HG03575 (cell line): ENCODE results near the gene CACNG5.

ENCODE experiments used
- ATAC-seq: cut with Tn5 transposase; IDR thresholded peaks from one replicate; pipeline ENCODE4 v1.9.1; 2021; ENCODE audit not compliant: unreplicated experiment, insufficient number of reproducible peaks, low FRiP score; ENCODE audit errors: extremely low read depth

The CACNG5 gene

GRCh38 chr17:66842959-66843358 is 8.0 kb downstream of the CACNG5 start:
- no peak for ATAC-seq

GRCh38 chr17:66843627-66844026 is 8.7 kb downstream of the CACNG5 start:
- no peak for ATAC-seq

DNA sequence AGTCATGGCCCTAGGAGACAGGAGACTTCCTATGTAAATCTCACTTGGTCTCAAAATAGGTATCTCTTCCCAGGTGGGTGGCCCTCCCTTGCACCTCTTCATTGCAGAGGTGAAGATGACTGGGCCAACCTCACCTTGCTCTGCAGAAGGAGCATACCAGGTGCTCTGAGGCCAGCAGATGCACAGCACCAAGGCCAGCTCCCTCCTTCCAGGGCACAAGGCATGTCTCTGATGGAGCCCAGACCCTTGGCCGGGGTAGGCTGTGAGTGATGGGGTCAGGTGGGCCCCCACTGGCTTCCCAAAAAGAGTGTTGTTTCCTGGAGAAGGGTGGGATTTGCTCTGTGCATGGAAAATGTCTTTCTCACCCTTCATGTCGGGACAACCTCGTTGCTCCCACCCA is 12.8 kb downstream of the CACNG5 start:
- no peak for ATAC-seq

DNA sequence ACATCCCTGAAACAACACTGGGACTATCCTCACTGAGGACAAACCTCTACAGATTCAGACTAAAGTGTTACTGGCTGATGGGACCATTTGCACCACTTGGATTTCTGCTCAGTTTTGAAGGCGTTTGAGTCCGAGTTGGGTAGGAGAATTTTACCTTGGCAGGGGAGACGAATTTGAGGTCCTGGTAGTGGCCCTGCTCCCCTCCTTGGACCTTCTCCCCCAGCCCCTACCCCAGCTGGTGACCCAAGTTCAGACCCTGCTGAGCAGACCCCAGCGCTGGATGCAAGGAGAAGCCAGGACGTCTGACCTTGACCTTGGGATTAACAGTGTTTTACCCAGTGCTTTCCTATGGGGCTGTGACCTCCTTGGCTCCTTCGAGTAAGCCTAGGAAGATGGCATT is 13.6 kb downstream of the CACNG5 start:
- ATAC-seq: no peak

- no peak for ATAC-seq
Observed at GRCh38 chr17:66849032-66849655, 14.2 kb downstream of the CACNG5 start.

DNA sequence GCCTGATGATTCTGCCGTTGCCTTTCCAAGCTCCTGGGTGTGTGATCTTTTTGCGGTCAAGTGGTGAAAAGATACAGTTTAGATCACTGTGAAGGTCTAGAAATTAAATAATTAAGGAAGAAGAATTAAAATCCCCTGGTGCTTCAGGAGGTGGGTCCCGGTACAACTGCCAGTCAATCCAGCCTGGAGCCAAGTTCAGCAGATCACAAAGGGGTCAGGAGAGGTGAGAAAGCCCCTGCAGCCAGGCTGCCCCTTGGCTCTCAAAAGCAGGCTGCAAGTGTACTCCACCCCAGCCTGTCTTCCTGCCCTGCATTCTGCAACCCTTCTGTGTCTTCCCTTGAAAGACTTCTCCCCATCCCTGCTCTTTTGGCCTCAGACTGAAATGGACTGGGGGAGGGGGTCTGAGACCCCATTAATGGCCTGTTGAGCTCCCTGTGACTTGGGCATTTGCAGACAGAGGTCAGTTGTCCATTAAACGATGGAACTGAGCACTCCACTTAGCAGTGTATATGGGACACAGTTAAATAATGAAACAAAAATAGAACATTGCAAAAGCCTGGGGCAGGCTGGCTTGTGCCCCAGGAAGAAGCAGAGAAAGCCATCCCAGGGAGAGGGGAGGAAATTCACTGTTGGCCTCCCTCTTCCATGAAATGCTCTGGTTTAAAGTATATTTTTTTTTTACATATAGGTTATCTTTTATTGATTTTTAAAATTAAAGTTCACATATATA is 15.1 kb downstream of the CACNG5 start:
- ATAC-seq: no peak

DNA sequence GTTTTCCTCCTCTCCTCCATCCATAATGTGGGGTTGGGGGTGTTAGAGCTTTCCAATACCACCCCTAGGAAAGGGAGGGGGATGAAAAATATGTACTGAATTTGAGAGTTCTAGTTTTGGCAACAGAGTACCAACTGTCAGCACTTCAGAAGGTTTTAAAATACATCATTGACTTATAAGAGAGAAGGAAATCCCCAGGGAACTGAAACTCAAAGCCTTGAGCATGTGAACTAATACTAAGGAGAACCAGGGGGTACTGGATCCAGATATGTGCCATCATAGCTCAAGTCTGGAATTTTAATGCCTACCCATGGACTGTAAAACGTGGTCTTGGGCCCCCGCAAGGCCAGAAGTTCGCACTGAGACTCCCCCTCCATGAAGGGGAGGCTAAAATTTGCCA is 15.8 kb downstream of the CACNG5 start:
- ATAC-seq: no peak

DNA sequence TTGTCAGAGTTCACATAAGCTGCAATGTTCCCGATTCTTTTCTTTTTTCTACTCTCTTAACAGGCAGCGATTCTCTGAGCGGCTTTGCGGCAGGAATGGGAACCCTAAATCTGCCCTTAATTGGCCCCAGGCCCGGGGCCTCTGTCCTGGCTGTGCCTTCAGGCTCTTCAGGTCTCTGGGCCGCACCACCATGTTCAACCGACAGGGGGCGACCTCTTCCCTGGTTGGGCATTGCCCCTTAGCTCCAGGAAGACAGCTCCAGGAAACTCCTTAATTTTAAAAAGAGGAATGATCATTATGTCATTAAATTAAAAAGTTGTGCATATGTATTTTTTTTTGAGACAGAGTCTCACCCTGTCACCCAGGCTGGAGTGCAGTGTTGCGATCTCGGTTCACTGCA is 20.3 kb downstream of the CACNG5 start:
- no peak for ATAC-seq

- ATAC-seq: no peak
Observed at GRCh38 chr17:66858226-66859083, 23.5 kb downstream of the CACNG5 start.

- ATAC-seq: no peak
Observed at GRCh38 chr17:66859353-66859752, 24.4 kb downstream of the CACNG5 start.

DNA sequence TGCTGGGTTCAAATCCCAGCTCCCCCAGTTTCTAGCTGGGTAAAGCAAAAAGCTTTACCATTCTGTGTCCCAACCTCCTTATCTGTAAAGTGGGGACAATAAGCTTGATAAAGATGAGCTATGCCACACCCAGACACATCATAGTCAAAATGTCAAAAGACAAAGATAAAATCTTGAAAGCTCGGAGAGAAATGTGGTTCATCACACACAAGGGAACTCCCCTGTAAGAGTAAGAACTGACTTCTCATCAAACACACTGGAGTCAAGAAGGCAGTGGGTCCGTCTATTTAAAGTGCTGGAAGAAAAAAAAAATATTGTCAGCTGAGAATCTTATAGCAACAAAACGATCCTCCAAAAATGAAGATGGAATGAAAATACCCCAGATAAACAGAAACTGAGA is 25.3 kb downstream of the CACNG5 start:
- no peak for ATAC-seq

DNA sequence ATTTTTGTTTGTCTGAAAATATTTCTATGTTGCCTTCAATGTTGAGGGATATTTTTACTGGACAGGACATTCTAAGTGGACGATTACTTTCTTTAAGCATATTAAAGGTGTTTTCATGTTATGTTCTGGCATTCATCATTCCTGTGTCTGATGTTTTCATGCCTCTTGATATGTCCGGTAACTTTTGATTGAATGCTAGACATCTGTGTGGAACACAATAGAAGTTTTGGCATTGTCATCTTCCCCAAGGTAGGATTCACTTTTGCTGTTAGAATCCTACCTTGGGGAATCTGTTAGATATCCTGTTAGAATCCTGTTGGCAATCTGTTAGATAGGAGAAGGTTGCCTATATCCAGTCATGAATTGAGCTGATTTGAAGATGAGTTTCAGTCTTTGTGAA is 28.9 kb downstream of the CACNG5 start:
- no peak for ATAC-seq

GRCh38 chr17:66865151-66865550 is 30.2 kb downstream of the CACNG5 start:
- no peak for ATAC-seq

DNA sequence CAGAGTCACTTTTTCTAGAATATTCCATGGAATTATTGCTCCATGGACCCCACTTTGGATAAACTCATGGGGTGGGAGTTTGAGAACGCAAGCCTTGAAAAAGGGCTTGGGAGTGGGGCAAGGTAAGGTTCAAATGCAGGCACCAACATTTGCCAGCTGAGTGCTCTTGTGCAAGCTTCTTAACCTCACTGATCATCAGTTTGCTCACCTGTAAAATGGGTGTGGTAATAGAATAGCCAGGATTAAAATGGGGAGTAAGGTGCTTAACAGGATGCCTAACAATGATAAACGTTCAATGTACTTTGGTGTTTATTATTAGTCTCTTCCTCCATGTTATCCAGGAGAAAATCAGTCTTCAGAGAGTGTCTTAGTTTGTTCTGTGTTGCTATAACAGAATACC is 39.0 kb downstream of the CACNG5 start:
- no peak for ATAC-seq

DNA sequence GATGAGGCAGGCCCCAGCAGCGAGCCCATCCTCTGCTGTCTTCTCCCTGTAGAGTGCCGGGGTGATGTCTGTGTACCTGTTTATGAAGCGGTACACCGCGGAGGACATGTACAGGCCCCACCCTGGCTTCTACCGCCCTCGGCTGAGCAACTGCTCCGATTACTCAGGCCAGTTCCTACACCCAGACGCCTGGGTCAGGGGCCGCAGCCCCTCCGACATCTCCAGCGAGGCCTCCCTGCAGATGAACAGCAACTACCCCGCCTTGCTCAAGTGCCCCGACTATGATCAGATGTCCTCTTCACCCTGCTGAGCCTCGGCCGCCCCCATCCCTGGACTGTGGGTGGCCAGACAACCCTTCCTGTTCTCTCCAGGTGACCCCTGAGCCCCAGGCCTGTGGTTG is 50.0 kb downstream of the CACNG5 start:
- ATAC-seq: no peak

DNA sequence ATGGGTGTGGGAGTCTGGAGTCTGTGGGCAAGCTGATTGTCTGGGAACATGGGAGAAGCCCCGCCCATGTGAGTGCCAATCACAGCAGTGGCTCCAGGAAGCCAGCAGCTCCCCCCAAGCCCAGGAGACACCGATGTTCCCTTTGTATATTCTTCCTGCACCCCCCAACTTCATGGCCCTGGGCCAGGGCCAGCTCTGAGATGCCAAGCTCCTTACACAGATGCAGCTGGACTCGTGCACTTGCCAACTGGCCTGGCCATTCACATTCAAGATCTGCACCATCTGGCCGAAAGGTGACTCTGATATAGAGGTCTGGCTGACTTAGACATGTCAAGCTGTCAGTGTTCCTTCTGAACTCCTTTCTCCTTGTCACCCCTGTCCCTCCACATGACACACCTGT is 50.5 kb downstream of the CACNG5 start:
- no peak for ATAC-seq

- ATAC-seq: no peak
Observed at GRCh38 chr17:66889480-66890230, 54.7 kb downstream of the CACNG5 start.

GRCh38 chr17:66892246-66892645 is 57.3 kb downstream of the CACNG5 start:
- no peak for ATAC-seq

GRCh38 chr17:66893382-66893781 is 58.5 kb downstream of the CACNG5 start:
- no peak for ATAC-seq
